Prostate gland (tissue), 2 donors: ENCODE measurements around the gene UTP14A. TPM values are rescaled to one million over a fixed set of nuclear protein-coding genes. Genes with fewer than 3 reads are reported as not detected.
"Not testable (repeated sequence)": the region's sequence is repeated elsewhere in the genome, so short reads cannot be mapped to it uniquely, and the experiment has no call there.

ENCODE experiments used
- DNase-seq: peaks from one replicate; pipeline ENCODE4 v3.0.0-alpha.2; 2019; ENCODE audit warnings: low spot score
- H3K27ac ChIP-seq, 2 donors: fragments of 200-600 bp; sonication (generic); 2 replicates each; pipeline ENCODE4 v1.5.1; 2017 to 2019
- H3K27me3 ChIP-seq: fragments of 200-600 bp; sonication (generic); replicated peaks from 2 replicates; pipeline ENCODE4 v1.5.1; 2019; ENCODE audit not compliant: insufficient read depth
- H3K36me3 ChIP-seq, 2 donors: fragments of 200-600 bp; sonication (generic); 1 replicate in 1 of 2; 2 replicates in 1 of 2; pipeline versions ENCODE4 v1.5.1 to v1.8.1; 2017 to 2019
- H3K4me1 ChIP-seq: fragments of 200-600 bp; sonication (generic); replicated peaks from 2 replicates; pipeline ENCODE4 v1.5.1; 2019
- H3K4me3 ChIP-seq, 2 donors: fragments of 200-600 bp; sonication (generic); 2 replicates each; pipeline ENCODE4 v1.5.1; 2017 to 2019
- H3K9me3 ChIP-seq: fragments of 200-600 bp; sonication (generic); 2 replicates; pipeline ENCODE4 v1.5.1; 2017
- POLR2A ChIP-seq: fragments of 450-650 bp; IDR thresholded peaks from one replicate; pipeline ENCODE4 v1.6.1; 2016; ENCODE audit warnings: antibody characterized with exemption, mild to moderate bottlenecking
- POLR2AphosphoS5 ChIP-seq: sonication (generic); formaldehyde crosslinking; IDR thresholded peaks from one replicate; pipeline ENCODE4 v1.6.1; 2017; ENCODE audit warnings: antibody characterized with exemption
- WGBS: methylation state at CpG from one replicate; pipeline ENCODE4 v1.1.5; 2018; 5-methylcytosine and 5-hydroxymethylcytosine counted together
- intact Hi-C: fragments of 100-400 bp; cut with DNase I; formaldehyde crosslinking; loops from one replicate; pipeline ENCODE4 v1.14.2; 2022
- total RNA-seq, 2 donors: library from RNA; depleted of rRNA; stranded (reverse); fragments of >200 nt; gene quantifications; one replicate each; pipeline ENCODE4 v1.1.0, GENCODE V29; 2016
- TF ChIP-seq, protein P1 (sequence below), 4 experiments: fragments of 200-600 bp in 2 of 4; fragments of 450-650 bp in 2 of 4; sonication (generic) in 2 of 4; IDR thresholded peaks; 1 replicate in 3 of 4; 2 replicates in 1 of 4; pipeline ENCODE4 v1.5.1; 2016 to 2019; ENCODE audit warnings: antibody characterized with exemption in 4 of 4, mild to moderate bottlenecking in 2 of 4, moderate library complexity in 2 of 4

UTP14A gene, protein sequence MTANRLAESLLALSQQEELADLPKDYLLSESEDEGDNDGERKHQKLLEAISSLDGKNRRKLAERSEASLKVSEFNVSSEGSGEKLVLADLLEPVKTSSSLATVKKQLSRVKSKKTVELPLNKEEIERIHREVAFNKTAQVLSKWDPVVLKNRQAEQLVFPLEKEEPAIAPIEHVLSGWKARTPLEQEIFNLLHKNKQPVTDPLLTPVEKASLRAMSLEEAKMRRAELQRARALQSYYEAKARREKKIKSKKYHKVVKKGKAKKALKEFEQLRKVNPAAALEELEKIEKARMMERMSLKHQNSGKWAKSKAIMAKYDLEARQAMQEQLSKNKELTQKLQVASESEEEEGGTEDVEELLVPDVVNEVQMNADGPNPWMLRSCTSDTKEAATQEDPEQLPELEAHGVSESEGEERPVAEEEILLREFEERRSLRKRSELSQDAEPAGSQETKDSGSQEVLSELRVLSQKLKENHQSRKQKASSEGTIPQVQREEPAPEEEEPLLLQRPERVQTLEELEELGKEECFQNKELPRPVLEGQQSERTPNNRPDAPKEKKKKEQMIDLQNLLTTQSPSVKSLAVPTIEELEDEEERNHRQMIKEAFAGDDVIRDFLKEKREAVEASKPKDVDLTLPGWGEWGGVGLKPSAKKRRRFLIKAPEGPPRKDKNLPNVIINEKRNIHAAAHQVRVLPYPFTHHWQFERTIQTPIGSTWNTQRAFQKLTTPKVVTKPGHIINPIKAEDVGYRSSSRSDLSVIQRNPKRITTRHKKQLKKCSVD
- total RNA-seq, result 10 to 100 TPM in 1 of 2 donors, 1 to 10 TPM in 1; 8.2 to 11.3 TPM

DNA sequence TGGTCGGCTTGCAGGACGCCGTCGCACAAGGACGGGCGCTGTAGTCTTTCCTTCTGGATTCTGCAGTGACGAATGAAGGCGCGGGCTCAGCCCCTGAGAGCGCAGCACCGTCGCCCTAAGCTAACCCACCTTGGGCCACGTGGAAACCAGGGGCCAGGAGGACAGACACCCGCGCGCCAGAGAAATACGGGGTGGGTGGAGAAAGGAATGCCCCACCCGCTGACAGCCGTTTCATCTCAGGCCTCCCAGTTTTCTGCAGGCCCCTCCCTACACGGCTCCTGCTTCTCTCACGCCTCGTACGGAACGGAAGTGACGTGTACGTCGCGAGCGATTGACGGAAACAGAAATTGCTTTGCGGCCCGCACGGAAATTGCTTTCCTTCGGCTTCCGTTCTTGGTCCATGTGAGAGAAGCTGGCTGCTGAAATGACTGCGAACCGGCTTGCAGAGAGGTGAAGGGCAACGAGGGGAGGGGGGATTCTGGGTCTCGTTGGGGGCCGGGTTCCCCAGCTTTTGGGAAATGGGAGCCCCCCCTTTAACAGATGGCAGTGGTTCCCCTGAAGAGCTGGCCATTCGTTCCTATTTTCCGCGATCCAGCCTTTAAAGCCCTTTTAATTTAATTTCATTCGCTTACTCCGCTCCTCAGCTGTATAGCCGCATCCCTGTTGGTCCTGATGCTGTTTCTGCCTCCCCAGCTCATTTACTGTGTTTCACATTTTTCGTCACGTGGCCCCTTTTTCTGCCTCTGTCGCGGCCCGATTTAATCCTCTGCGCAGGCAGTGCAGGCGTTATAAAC is at the start of gene UTP14A:
Gene UTP14A (plus strand): TSS at position 378 of the 794 bp plus-strand sequence. CDS start 47 bp downstream, at position 425.
- under 1% methylated on average over 42 of the region's 53 CpGs for WGBS
- peak; percentile 81 for TF ChIP-seq POLR2AphosphoS5
- peak; percentile 20 for TF ChIP-seq POLR2A
- TF ChIP-seq, protein P1, sequence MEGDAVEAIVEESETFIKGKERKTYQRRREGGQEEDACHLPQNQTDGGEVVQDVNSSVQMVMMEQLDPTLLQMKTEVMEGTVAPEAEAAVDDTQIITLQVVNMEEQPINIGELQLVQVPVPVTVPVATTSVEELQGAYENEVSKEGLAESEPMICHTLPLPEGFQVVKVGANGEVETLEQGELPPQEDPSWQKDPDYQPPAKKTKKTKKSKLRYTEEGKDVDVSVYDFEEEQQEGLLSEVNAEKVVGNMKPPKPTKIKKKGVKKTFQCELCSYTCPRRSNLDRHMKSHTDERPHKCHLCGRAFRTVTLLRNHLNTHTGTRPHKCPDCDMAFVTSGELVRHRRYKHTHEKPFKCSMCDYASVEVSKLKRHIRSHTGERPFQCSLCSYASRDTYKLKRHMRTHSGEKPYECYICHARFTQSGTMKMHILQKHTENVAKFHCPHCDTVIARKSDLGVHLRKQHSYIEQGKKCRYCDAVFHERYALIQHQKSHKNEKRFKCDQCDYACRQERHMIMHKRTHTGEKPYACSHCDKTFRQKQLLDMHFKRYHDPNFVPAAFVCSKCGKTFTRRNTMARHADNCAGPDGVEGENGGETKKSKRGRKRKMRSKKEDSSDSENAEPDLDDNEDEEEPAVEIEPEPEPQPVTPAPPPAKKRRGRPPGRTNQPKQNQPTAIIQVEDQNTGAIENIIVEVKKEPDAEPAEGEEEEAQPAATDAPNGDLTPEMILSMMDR (IDR thresholded peaks at IDR 0.05), result no peak
- Histone ChIP-seq H3K27ac (peak within 1 kb of the TSS; percentile 65 to 66), H3K9me3 (no peaks in the 10 kb centered on the region), H3K4me3 (peak within 1 kb of the TSS; percentile 47 to 53), H3K27me3 (no peaks in the 10 kb centered on the region), H3K36me3 (no peaks in the 10 kb centered on the region), H3K4me1 (no peaks in the 10 kb centered on the region)
- intact Hi-C loops, result loop anchor here (10.0 kb wide), 1 partner anchor 61 kb away; the partner anchor contains the start of gene ZDHHC9
- DNase-seq, result peak; percentile 80

DNA sequence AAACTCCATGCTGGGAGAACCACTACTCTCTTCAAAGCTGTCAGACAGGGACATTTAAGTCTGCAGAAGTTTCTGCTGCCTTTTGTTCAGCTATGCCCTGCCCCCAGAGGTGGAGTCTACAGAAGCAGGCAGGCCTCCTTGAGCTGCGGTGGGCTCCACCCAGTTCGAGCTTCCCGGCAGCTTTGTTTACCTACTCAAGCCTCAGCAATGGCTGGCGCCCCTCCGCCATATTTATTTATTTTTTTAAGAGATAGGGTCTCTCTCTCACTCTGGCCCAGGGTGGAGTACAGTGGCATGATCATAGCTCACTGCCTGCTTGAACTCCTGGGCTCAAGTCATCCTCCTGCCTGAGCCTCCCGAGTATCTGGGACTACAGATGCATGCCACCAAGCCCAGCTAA is 46.8 kb upstream of the UTP14A start:
- DNase-seq, H3K36me3 ChIP-seq, H3K4me1 ChIP-seq, H3K27ac ChIP-seq, intact Hi-C loops, H3K27me3 ChIP-seq, H3K4me3 ChIP-seq, H3K9me3 ChIP-seq: not testable (repeated sequence)
- 43% methylated on average over 5 of the region's 6 CpGs for WGBS

DNA sequence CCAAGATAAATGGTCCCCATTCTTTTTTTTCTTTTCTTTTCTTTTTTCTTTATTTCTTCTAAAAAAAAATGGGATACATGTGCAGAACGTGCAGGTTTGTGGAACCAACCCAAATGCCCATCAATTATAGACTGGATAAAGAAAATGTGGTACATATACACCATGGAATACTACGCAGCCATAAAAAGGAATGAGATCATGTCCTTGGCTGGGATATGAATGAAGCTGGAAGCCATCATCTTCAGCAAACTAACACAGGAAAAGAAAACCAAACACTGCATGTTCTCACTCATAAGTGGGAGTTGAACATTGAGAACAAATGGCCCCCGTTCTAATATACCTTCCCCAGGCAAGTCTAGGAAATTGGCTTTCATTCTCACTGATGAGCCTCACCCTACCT is 39.6 kb upstream of the UTP14A start:
- intact Hi-C loops, H3K9me3 ChIP-seq, H3K27me3 ChIP-seq, H3K27ac ChIP-seq, H3K4me1 ChIP-seq, H3K36me3 ChIP-seq, H3K4me3 ChIP-seq, DNase-seq: not testable (repeated sequence)
- 64% methylated on average over 3 of the region's 3 CpGs for WGBS

DNA sequence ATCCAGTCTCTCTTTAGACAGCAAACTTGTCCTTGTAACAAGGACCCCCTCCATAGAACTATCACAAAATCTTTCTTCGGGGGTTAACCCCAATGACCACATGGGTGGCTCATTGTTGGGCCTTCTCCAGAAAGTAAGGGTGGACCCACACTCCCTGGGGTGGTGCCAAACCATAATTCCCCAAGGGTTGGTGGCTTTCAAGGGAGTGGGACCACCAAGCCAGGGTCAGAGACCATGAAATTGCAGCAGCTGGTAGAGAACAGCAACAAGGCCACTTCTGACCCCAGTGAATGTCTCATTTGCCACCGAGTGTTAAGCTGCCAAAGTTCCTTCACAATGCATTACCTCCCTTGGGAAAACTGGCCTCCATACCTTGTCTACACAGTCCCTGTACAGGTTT is 33.4 kb upstream of the UTP14A start:
- 100% methylated on average over 2 of the region's 2 CpGs for WGBS
- Histone ChIP-seq H3K27ac (no peak overlapping the region), H3K27me3 (no peaks in the 10 kb centered on the region), H3K4me3 (no peak overlapping the region), H3K9me3 (no peaks in the 10 kb centered on the region), H3K4me1 (no peaks in the 10 kb centered on the region), H3K36me3 (no peaks in the 10 kb centered on the region)
- no peak for TF ChIP-seq POLR2A
- TF ChIP-seq, protein P1 (IDR thresholded peaks at IDR 0.05), result no peak
- no peak for TF ChIP-seq POLR2AphosphoS5
- intact Hi-C loops, result no loop called here
- no peak for DNase-seq

DNA sequence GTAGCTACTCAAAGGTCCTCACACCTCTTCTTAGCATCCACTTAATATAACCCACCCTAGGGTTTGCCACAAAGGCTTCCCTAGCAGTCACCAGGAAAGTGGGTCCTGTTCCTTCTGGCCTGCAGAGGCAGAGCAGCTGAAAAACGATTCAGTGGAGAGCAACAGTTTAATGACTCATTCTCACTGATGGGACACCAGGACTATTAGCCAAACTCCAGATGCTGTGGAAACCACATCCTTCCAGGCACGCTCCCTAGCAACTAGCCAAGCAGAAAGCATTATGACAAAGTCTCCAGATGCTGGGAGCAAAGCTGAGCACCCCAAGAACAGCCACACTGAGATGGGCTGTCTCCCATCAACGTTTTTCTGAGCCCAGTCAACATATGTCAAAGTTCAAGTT is 30.3 kb upstream of the UTP14A start:
- H3K4me1 ChIP-seq, result no peaks in the 10 kb centered on the region
- TF ChIP-seq, protein P1 (IDR thresholded peaks at IDR 0.05), result no peak
- TF ChIP-seq POLR2A (no peak), POLR2AphosphoS5 (no peak)
- H3K27ac ChIP-seq, result no peak overlapping the region
- intact Hi-C loops, result no loop called here
- no peak overlapping the region for H3K4me3 ChIP-seq
- WGBS, result 38% methylated on average over 3 of the region's 3 CpGs
- H3K36me3 ChIP-seq, result no peaks in the 10 kb centered on the region
- H3K27me3 ChIP-seq, result no peaks in the 10 kb centered on the region
- no peak for DNase-seq
- H3K9me3 ChIP-seq, result no peaks in the 10 kb centered on the region
